ENCODE data around the gene SIAH2.
A peak's percentile ranks its signal among the peaks of the same experiment; 100 is the strongest.

SIAH2 gene

GRCh38 chr3:150762662-150763121 is 277 bp downstream of the SIAH2 start:
- H3K4me3 Mint-ChIP-seq, result peak overlapping the region; percentile 95
- H3K9me3 Mint-ChIP-seq, result no peaks in the 10 kb centered on the region
- H3K4me1 Mint-ChIP-seq (ENCODE audit: low read depth), result peaks cover 58% of the 10 kb centered on the region
- H3K27me3 Mint-ChIP-seq (ENCODE audit: low read depth), result no peaks in the 10 kb centered on the region
- H3K27ac Mint-ChIP-seq, result no peak overlapping the region
- H3K36me3 Mint-ChIP-seq (ENCODE audit: low read depth), result peaks cover 36% of the 10 kb centered on the region

DNA sequence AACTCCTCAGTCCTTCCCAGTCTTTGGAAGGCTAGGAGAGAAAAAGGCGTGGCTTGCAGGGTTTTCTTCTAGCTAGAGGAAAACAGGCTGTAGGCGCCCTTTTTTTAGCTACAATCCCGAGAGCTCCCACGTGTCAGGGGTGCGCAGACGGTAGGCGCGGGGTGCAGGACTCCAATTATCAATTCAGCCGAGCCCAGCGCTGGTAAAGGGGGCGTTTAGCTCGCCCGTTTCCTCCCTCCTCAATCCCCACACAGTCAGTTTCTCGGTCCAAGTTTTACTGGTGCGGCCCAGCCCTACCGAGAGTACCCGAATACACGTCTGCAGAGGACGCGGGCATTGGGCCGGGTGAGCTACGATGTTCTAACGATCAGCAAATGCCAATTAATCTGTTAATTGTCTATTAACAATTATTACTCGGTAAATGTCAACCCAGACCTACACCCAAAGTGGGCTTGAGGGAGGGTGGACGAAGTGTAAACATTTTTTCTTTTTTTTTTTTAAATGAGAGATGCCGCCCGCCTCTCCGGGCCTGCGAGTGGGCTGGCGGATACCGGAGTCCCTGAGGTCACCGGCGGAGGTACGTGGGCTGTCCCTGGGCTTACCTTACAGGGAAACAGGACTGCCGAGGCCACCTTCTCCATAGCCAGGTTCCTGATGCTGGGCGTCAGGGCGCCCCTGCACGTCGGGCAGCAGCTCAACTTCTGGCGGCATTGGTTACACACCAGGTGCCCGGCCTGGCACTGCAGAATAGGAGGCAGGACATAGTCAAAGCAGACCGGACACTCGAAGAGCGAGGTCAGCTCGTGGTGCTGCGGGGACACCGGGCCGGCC is 923 bp downstream of the SIAH2 start:
- Mint-ChIP-seq H3K9me3 (no peaks in the 10 kb centered on the region), H3K27me3 (ENCODE audit: low read depth) (no peaks in the 10 kb centered on the region), H3K36me3 (ENCODE audit: low read depth) (peaks cover 36% of the 10 kb centered on the region), H3K4me3 (peak overlapping the region; percentile 95), H3K4me1 (ENCODE audit: low read depth) (peaks cover 61% of the 10 kb centered on the region), H3K27ac (peak overlapping the region; percentile 97)

DNA sequence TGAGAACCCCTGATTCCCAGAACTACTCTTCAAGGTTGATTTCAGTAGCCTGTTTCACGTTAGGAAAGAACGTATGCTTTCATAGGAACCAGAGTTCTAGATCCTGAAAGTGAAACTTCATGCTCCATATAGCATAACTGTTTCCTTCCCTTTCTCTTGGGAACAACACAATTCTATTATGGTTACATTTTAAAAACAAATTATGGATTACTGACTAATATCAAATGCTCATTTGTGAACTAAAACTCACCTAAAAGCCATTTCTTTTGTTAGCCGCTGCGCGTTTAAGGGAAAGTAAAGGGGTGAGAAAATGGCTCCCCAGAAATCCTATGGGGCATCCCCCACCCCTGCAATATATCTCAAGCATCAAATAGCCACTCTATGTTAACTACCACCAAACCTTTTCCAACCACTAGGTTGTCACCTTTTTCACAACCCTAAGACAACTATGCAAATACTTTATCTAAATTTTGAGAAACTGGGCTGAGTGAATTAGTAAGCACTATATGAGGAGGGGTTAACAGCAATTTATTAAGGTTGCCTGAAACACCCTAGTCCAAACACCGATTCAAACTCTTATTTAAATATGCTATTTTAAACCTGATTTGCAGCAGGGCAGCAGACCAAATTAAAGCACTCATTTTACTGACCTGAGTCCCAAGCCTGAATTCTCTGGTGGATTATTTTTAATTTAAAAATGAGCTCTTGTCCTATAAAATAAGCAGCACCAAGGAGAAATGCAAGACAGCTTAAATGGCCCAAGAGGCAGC is 2.4 kb downstream of the SIAH2 start:
- no peaks in the 10 kb centered on the region for H3K9me3 Mint-ChIP-seq
- peak overlapping the region; percentile 97 for H3K27ac Mint-ChIP-seq
- peaks cover 44% of the 10 kb centered on the region for H3K36me3 Mint-ChIP-seq (ENCODE audit: low read depth)
- H3K27me3 Mint-ChIP-seq (ENCODE audit: low read depth), result no peaks in the 10 kb centered on the region
- peak overlapping the region; percentile 95 for H3K4me3 Mint-ChIP-seq
- peaks cover 61% of the 10 kb centered on the region for H3K4me1 Mint-ChIP-seq (ENCODE audit: low read depth)

DNA sequence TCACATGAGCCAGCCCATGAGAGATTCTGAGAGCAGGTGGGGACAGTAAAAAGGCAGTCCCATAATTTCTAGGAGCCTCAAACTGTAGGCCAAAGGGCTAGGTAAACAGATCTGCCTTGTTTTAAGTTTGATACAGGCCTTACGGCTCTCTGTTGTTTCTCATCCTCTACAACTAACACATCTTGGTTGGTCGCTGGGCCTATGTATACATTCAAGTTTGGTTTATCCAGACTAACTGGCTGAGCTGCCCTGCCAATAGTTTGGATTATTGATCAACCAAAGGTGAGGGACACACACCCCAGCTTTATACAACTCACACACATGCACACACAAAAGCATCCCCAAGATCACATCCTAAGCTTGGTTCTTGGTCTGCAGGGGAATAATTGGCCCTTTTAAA is 3.0 kb downstream of the SIAH2 start:
- Mint-ChIP-seq H3K9me3 (no peaks in the 10 kb centered on the region), H3K36me3 (ENCODE audit: low read depth) (peaks cover 45% of the 10 kb centered on the region), H3K27ac (peak overlapping the region; percentile 97), H3K27me3 (ENCODE audit: low read depth) (no peaks in the 10 kb centered on the region), H3K4me3 (peak overlapping the region; percentile 95), H3K4me1 (ENCODE audit: low read depth) (peaks cover 58% of the 10 kb centered on the region)

DNA sequence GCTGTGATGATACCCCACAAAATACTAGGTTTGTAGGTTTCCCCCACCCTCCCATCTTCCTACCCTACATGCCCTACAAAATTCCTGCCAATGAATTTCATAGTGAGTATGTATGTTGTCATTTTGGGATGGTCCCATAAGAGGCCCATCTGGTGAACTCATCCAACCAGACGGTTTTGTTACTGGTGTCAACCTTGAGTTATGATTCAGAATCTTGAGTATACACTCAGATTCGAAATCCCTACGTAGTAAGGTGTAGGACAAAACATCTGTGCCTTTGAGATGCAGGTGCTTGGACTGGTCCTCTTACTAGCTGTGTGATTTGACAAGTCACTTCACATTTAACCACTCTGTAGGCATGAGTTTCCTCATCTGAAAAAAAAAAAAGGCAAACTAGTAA is 3.6 kb downstream of the SIAH2 start:
- Mint-ChIP-seq H3K4me3 (peak overlapping the region; percentile 95), H3K9me3 (peaks cover 1% of the 10 kb centered on the region), H3K27me3 (ENCODE audit: low read depth) (no peaks in the 10 kb centered on the region), H3K4me1 (ENCODE audit: low read depth) (peaks cover 56% of the 10 kb centered on the region), H3K36me3 (ENCODE audit: low read depth) (peaks cover 47% of the 10 kb centered on the region), H3K27ac (peak overlapping the region; percentile 97)

- Mint-ChIP-seq H3K4me1 (ENCODE audit: low read depth) (peaks cover 61% of the 10 kb centered on the region), H3K4me3 (peak overlapping the region; percentile 71), H3K27ac (peak overlapping the region; percentile 81), H3K36me3 (ENCODE audit: low read depth) (peaks cover 58% of the 10 kb centered on the region), H3K9me3 (peaks cover 6% of the 10 kb centered on the region), H3K27me3 (ENCODE audit: low read depth) (no peaks in the 10 kb centered on the region)
Measured at GRCh38 chr3:150757768-150758167, 5.2 kb downstream of the SIAH2 start.

- Mint-ChIP-seq H3K36me3 (ENCODE audit: low read depth) (peaks cover 60% of the 10 kb centered on the region), H3K27me3 (ENCODE audit: low read depth) (no peaks in the 10 kb centered on the region), H3K4me3 (no peak overlapping the region), H3K4me1 (ENCODE audit: low read depth) (peaks cover 64% of the 10 kb centered on the region), H3K9me3 (peaks cover 6% of the 10 kb centered on the region), H3K27ac (peak overlapping the region; percentile 41)
Measured at GRCh38 chr3:150757364-150757763, 5.6 kb downstream of the SIAH2 start.

- no peak overlapping the region for H3K27ac Mint-ChIP-seq
- H3K27me3 Mint-ChIP-seq (ENCODE audit: low read depth), result no peaks in the 10 kb centered on the region
- peaks cover 57% of the 10 kb centered on the region for H3K36me3 Mint-ChIP-seq (ENCODE audit: low read depth)
- peaks cover 6% of the 10 kb centered on the region for H3K9me3 Mint-ChIP-seq
- H3K4me3 Mint-ChIP-seq, result no peak overlapping the region
- H3K4me1 Mint-ChIP-seq (ENCODE audit: low read depth), result peaks cover 69% of the 10 kb centered on the region
Measured at GRCh38 chr3:150756491-150757059, 6.4 kb downstream of the SIAH2 start.

DNA sequence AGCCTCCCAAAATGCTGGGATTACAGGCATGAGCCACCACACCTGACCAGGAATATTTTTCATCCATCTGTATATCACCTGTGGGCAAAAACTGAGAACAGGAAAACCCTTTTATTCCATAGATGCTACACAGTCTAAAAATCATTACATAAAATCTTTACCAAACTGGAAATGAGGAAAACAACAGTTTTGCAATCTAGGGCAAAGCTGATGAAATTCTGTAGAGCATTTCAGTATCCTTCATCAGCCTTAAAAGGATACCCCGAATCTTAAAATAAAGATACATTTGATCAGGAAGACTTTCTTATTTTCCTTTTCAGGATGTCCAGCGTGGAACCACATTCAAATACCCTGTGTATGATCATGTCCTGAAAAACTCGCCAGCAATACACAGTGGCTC is 7.1 kb downstream of the SIAH2 start:
- Mint-ChIP-seq H3K4me1 (ENCODE audit: low read depth) (peaks cover 72% of the 10 kb centered on the region), H3K4me3 (no peak overlapping the region), H3K36me3 (ENCODE audit: low read depth) (peaks cover 52% of the 10 kb centered on the region), H3K9me3 (peaks cover 6% of the 10 kb centered on the region), H3K27ac (no peak overlapping the region), H3K27me3 (ENCODE audit: low read depth) (no peaks in the 10 kb centered on the region)

DNA sequence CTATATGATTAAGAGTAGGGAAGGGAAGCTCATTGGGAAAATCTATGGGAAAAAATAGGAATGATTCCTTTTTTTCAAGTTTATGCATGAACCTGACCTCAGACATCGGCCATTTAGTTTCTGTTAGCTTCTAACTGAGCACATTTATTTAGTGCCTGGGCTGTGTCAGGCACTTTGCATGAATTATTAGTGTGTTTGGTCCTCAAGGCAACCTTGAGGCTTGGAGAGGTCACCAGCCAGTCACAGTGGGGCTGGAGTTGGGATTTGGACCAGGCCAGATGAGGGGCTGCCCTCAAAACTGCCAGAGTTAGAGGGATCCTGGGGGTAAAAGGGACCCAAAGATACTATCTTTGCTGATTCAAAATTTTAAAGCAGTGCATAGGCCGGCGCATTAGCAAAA is 8.1 kb downstream of the SIAH2 start:
- Mint-ChIP-seq H3K4me1 (ENCODE audit: low read depth) (peaks cover 72% of the 10 kb centered on the region), H3K36me3 (ENCODE audit: low read depth) (peaks cover 48% of the 10 kb centered on the region), H3K4me3 (no peak overlapping the region), H3K27ac (peak overlapping the region; percentile 39), H3K27me3 (ENCODE audit: low read depth) (no peaks in the 10 kb centered on the region), H3K9me3 (peaks cover 6% of the 10 kb centered on the region)

DNA sequence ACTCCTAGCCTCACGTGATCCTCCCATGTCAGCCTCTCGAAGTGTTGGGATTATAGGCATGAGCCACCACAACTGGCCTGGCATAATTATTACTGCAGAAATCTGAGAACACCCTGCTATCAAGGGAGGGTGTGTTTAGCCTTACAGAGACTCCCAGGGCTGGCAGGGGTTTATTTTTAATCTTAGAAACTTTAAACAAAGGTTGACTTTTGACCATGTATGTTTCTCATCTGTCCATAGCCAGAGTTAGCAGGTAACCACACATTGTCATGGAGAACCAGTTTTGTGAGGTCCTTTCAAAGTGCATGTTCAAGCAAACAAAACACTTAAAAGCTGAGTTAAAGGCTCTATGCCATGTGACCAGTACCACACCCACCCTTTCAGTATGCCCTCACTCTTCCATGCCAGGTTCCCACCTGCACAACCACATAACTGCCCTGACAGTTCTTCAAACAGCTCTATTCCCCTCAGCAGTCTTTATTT is 11.1 kb downstream of the SIAH2 start:
- H3K27ac Mint-ChIP-seq, result peak overlapping the region; percentile 60
- peaks cover 69% of the 10 kb centered on the region for H3K4me1 Mint-ChIP-seq (ENCODE audit: low read depth)
- peaks cover 43% of the 10 kb centered on the region for H3K36me3 Mint-ChIP-seq (ENCODE audit: low read depth)
- H3K27me3 Mint-ChIP-seq (ENCODE audit: low read depth), result no peaks in the 10 kb centered on the region
- H3K4me3 Mint-ChIP-seq, result no peak overlapping the region
- H3K9me3 Mint-ChIP-seq, result peaks cover 6% of the 10 kb centered on the region

DNA sequence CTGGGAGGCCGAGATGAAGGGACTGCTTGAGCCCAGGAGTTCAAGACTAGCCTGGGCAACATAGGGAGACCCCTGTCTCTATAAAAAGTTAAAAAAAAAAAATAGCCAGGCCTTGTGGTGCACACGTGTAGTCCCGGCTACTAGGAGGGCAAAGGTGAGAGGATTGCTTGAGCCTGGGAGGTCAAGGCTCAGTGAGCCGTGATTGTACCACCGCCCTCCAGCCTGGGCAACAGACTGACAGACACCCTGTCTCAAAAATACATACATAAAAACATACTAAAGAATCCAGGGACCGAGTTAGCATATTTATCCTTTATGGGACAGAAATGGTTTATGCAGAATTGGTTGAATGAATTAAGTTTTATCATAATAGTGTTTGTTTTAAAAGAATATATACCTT is 13.7 kb downstream of the SIAH2 start:
- no peak overlapping the region for H3K4me3 Mint-ChIP-seq
- H3K36me3 Mint-ChIP-seq (ENCODE audit: low read depth), result peaks cover 34% of the 10 kb centered on the region
- no peak overlapping the region for H3K27ac Mint-ChIP-seq

GRCh38 chr3:150748684-150749047 is 14.3 kb downstream of the SIAH2 start:
- Mint-ChIP-seq H3K27me3 (ENCODE audit: low read depth) (no peaks in the 10 kb centered on the region), H3K27ac (peak overlapping the region; percentile 4), H3K9me3 (no peaks in the 10 kb centered on the region), H3K36me3 (ENCODE audit: low read depth) (peaks cover 28% of the 10 kb centered on the region), H3K4me1 (ENCODE audit: low read depth) (peaks cover 70% of the 10 kb centered on the region), H3K4me3 (no peak overlapping the region)

More for the DNA sequence above, 13.7 kb downstream of the SIAH2 start:
- H3K27me3 Mint-ChIP-seq (ENCODE audit: low read depth), result no peaks in the 10 kb centered on the region
- peaks cover 71% of the 10 kb centered on the region for H3K4me1 Mint-ChIP-seq (ENCODE audit: low read depth)
- peaks cover 4% of the 10 kb centered on the region for H3K9me3 Mint-ChIP-seq

DNA sequence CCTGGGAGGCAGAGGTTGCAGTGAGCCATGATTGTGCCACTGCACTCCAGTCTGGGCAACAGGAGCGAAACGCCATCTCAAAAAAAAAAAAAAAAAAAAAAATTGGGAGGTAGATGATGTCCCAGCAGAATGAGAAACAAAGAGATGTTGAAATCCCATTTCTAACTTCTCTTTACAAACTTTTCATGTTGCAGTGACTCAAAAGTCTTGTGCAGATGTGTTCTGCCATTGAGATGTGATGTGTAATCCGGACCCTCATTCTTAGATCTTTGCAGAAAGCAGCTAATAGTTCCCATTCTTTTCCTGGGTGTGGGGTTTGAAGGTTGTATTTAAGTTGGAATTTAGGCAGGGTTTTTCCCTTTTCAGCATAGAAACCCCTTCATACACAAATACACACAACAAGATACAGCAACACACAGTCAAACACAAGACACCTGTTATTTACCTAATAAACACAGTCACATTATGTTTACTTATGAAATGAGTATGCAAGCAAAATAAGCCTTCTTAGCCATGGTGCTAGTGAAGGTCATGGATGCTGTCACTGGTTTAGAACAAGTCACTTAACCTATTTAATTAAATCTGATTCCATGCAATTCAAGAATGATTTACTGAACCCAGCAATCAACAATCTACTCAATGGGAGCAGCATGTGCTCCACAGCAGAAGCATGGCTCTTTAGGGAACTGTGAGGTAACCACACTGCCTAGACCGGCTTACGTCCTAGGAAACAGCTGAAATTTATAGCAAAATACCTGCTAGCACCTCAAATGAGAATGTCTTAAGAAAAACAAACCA is 14.9 kb downstream of the SIAH2 start:
- H3K27me3 Mint-ChIP-seq (ENCODE audit: low read depth), result no peaks in the 10 kb centered on the region
- no peak overlapping the region for H3K4me3 Mint-ChIP-seq
- H3K36me3 Mint-ChIP-seq (ENCODE audit: low read depth), result peaks cover 26% of the 10 kb centered on the region
- H3K9me3 Mint-ChIP-seq, result no peaks in the 10 kb centered on the region
- H3K4me1 Mint-ChIP-seq (ENCODE audit: low read depth), result peaks cover 74% of the 10 kb centered on the region
- no peak overlapping the region for H3K27ac Mint-ChIP-seq
